RWPE1 (cell line): ENCODE measurements around the gene FLOT1.

ENCODE experiments used
- CTCF ChIA-PET: fragments of 350-600 bp; sonication (Branson Sonifier 250); formaldehyde crosslinking; extraction: SDS; loops from one replicate; lab custom pipeline; 2021; lab: Yijun Ruan, JAX
- POLR2A ChIA-PET: fragments of 400-600 bp; formaldehyde crosslinking; extraction: SDS; loops from one replicate; lab custom pipeline; 2020; ENCODE audit warnings: antibody characterized with exemption; ENCODE audit not compliant: low non-redundant PET; lab: Yijun Ruan, JAX
- DNase-seq: peaks from one replicate; pipeline ENCODE4 v3.0.0; 2012; ENCODE audit warnings: low spot score
- H3K27ac ChIP-seq: fragments of 450-650 bp; 2 replicates; pipeline ENCODE4 v1.5.1; 2017
- CTCF ChIP-seq: fragments of 450-650 bp; conservative IDR thresholded peaks from 2 replicates; pipeline ENCODE4 v1.5.1; 2017; ENCODE audit warnings: low read depth, mild to moderate bottlenecking

FLOT1 gene

GRCh38 chr6:30686908-30687658, 55.4 kb downstream of the FLOT1 start:
- H3K27ac ChIP-seq = peak overlapping the region; percentile 97
- POLR2A ChIA-PET = interaction anchor here (1.1 kb wide), 1 partner anchor 33 kb away, joined by 3 read pairs; the partner anchor contains the start of gene TUBB
- CTCF ChIA-PET = interaction anchor here (1.0 to 1.2 kb wide), 2 partner anchors 14 to 36 kb away, joined by 3 to 6 read pairs; partner anchors contain the start of gene DHX16
- TF ChIP-seq CTCF = no peak
- peak; percentile 89 for DNase-seq

- POLR2A ChIA-PET = no interaction called here
- no peak for TF ChIP-seq CTCF
- CTCF ChIA-PET = interaction anchor here (2.9 kb wide), 1 partner anchor 37 kb away, joined by 12 read pairs; no protein-coding TSS in a partner anchor
- peak; percentile 67 for DNase-seq
- peak within 1 kb of the TSS; percentile 97 for H3K27ac ChIP-seq
Measured at GRCh38 chr6:30686009-30686907, 56.2 kb downstream of the FLOT1 start, which contains the start of gene PPP1R18. PPP1R18 (minus strand) TSS chr6:30686645; CDS start chr6:30686018, 627 bp downstream.

GRCh38 chr6:30685157-30686008, 57.1 kb downstream of the FLOT1 start:
- ChIA-PET POLR2A (interaction anchor here (0.8 kb wide), 1 partner anchor 36 kb away, joined by 4 read pairs; no protein-coding TSS in a partner anchor), CTCF (interaction anchor here (1.7 to 2.9 kb wide), 2 partner anchors 37 to 45 kb away, joined by 10 to 12 read pairs; no protein-coding TSS in a partner anchor)
- TF ChIP-seq CTCF = 0 out of 2 replicates have a peak, but pooled peaks have one; percentile 11
- peak overlapping the region; percentile 97 for H3K27ac ChIP-seq
- DNase-seq = no peak

- ChIA-PET CTCF (interaction anchor here (1.7 to 2.9 kb wide), 2 partner anchors 38 to 46 kb away, joined by 10 to 12 read pairs; no protein-coding TSS in a partner anchor), POLR2A (no interaction called here)
- DNase-seq = peak; percentile 45
- H3K27ac ChIP-seq = peak overlapping the region; percentile 97
- no peak for TF ChIP-seq CTCF
Measured at GRCh38 chr6:30684386-30685156, 57.9 kb downstream of the FLOT1 start.

- ChIA-PET POLR2A (no interaction called here), CTCF (interaction anchor here (1.7 to 2.9 kb wide), 2 partner anchors 39 to 47 kb away, joined by 10 to 12 read pairs; no protein-coding TSS in a partner anchor)
- no peak for TF ChIP-seq CTCF
- DNase-seq = no peak
- H3K27ac ChIP-seq = peak overlapping the region; percentile 97
Measured at GRCh38 chr6:30683980-30684338, 58.5 kb downstream of the FLOT1 start.
